ENCODE measurements around the gene PPARG.

The PPARG gene

GRCh38 chr3:12316729-12317351 lies 28.0 kb downstream of the PPARG start:
- H3K4me1 ChIP-seq (ENCODE audit: insufficient read depth, low read length): no peaks in the 10 kb centered on the region
- no peaks in the 10 kb centered on the region for H3K27me3 ChIP-seq (ENCODE audit: control insufficient read depth in 1 of 2, insufficient read depth in 2 of 2, low read length in 2 of 2)
- no peaks in the 10 kb centered on the region for H3K9me3 ChIP-seq (ENCODE audit: low read length)
- H3K27ac ChIP-seq (ENCODE audit: low read depth, low read length): no peak overlapping the region
- no peak overlapping the region for H3K4me3 ChIP-seq (ENCODE audit: low read depth in 1 of 2, low read length in 2 of 2)
- no peaks in the 10 kb centered on the region for H3K36me3 ChIP-seq (ENCODE audit: insufficient read depth, low read length)
- H3K9ac ChIP-seq (ENCODE audit: low read length): no peak overlapping the region

GRCh38 chr3:12317914-12318313 lies 29.0 kb downstream of the PPARG start:
- H3K9ac ChIP-seq (ENCODE audit: low read length): no peak overlapping the region
- no peak overlapping the region for H3K27ac ChIP-seq (ENCODE audit: low read depth, low read length)
- H3K27me3 ChIP-seq (ENCODE audit: control insufficient read depth in 1 of 2, insufficient read depth in 2 of 2, low read length in 2 of 2): no peaks in the 10 kb centered on the region
- H3K36me3 ChIP-seq (ENCODE audit: insufficient read depth, low read length): no peaks in the 10 kb centered on the region
- no peaks in the 10 kb centered on the region for H3K4me1 ChIP-seq (ENCODE audit: insufficient read depth, low read length)
- H3K9me3 ChIP-seq (ENCODE audit: low read length): no peaks in the 10 kb centered on the region
- no peak overlapping the region for H3K4me3 ChIP-seq (ENCODE audit: low read depth in 1 of 2, low read length in 2 of 2)

- no peaks in the 10 kb centered on the region for H3K36me3 ChIP-seq (ENCODE audit: insufficient read depth, low read length)
- no peaks in the 10 kb centered on the region for H3K27me3 ChIP-seq (ENCODE audit: control insufficient read depth in 1 of 2, insufficient read depth in 2 of 2, low read length in 2 of 2)
- no peak overlapping the region for H3K9ac ChIP-seq (ENCODE audit: low read length)
- H3K4me3 ChIP-seq (ENCODE audit: low read depth in 1 of 2, low read length in 2 of 2): no peak overlapping the region
- no peak overlapping the region for H3K27ac ChIP-seq (ENCODE audit: low read depth, low read length)
- H3K9me3 ChIP-seq (ENCODE audit: low read length): no peaks in the 10 kb centered on the region
- no peaks in the 10 kb centered on the region for H3K4me1 ChIP-seq (ENCODE audit: insufficient read depth, low read length)
Measured at GRCh38 chr3:12318758-12319621, 30.1 kb downstream of the PPARG start.

GRCh38 chr3:12321015-12321414 lies 32.1 kb downstream of the PPARG start:
- Histone ChIP-seq H3K4me1 (ENCODE audit: insufficient read depth, low read length) (no peaks in the 10 kb centered on the region), H3K27ac (ENCODE audit: low read depth, low read length) (no peak overlapping the region), H3K4me3 (ENCODE audit: low read depth in 1 of 2, low read length in 2 of 2) (no peak overlapping the region), H3K36me3 (ENCODE audit: insufficient read depth, low read length) (no peaks in the 10 kb centered on the region), H3K27me3 (ENCODE audit: control insufficient read depth in 1 of 2, insufficient read depth in 2 of 2, low read length in 2 of 2) (no peaks in the 10 kb centered on the region), H3K9ac (ENCODE audit: low read length) (no peak overlapping the region), H3K9me3 (ENCODE audit: low read length) (no peaks in the 10 kb centered on the region)

GRCh38 chr3:12323237-12323636 lies 34.4 kb downstream of the PPARG start:
- H3K27me3 ChIP-seq (ENCODE audit: control insufficient read depth in 1 of 2, insufficient read depth in 2 of 2, low read length in 2 of 2): no peaks in the 10 kb centered on the region

GRCh38 chr3:12325586-12326515 lies 37.0 kb downstream of the PPARG start:
- Histone ChIP-seq H3K4me3 (ENCODE audit: low read depth in 1 of 2, low read length in 2 of 2) (no peak overlapping the region), H3K27me3 (ENCODE audit: control insufficient read depth in 1 of 2, insufficient read depth in 2 of 2, low read length in 2 of 2) (no peaks in the 10 kb centered on the region), H3K4me1 (ENCODE audit: insufficient read depth, low read length) (peaks cover 5% of the 10 kb centered on the region), H3K36me3 (ENCODE audit: insufficient read depth, low read length) (no peaks in the 10 kb centered on the region), H3K9me3 (ENCODE audit: low read length) (no peaks in the 10 kb centered on the region), H3K27ac (ENCODE audit: low read depth, low read length) (no peak overlapping the region), H3K9ac (ENCODE audit: low read length) (no peak overlapping the region)

More at GRCh38 chr3:12323237-12323636, 34.4 kb downstream of the PPARG start:
- Histone ChIP-seq H3K9me3 (ENCODE audit: low read length) (no peaks in the 10 kb centered on the region), H3K9ac (ENCODE audit: low read length) (no peak overlapping the region), H3K27ac (ENCODE audit: low read depth, low read length) (no peak overlapping the region), H3K4me1 (ENCODE audit: insufficient read depth, low read length) (peaks cover 5% of the 10 kb centered on the region), H3K4me3 (ENCODE audit: low read depth in 1 of 2, low read length in 2 of 2) (no peak overlapping the region), H3K36me3 (ENCODE audit: insufficient read depth, low read length) (no peaks in the 10 kb centered on the region)

- H3K9me3 ChIP-seq (ENCODE audit: low read length): no peaks in the 10 kb centered on the region
- no peak overlapping the region for H3K27ac ChIP-seq (ENCODE audit: low read depth, low read length)
- H3K4me1 ChIP-seq (ENCODE audit: insufficient read depth, low read length): peaks cover 5% of the 10 kb centered on the region
- H3K36me3 ChIP-seq (ENCODE audit: insufficient read depth, low read length): no peaks in the 10 kb centered on the region
- no peak overlapping the region for H3K4me3 ChIP-seq (ENCODE audit: low read depth in 1 of 2, low read length in 2 of 2)
- H3K27me3 ChIP-seq (ENCODE audit: control insufficient read depth in 1 of 2, insufficient read depth in 2 of 2, low read length in 2 of 2): no peaks in the 10 kb centered on the region
- no peak overlapping the region for H3K9ac ChIP-seq (ENCODE audit: low read length)
Measured at GRCh38 chr3:12327021-12327420, 38.2 kb downstream of the PPARG start.

- Histone ChIP-seq H3K9ac (ENCODE audit: low read length) (no peak overlapping the region), H3K4me1 (ENCODE audit: insufficient read depth, low read length) (peaks cover 5% of the 10 kb centered on the region), H3K27ac (ENCODE audit: low read depth, low read length) (no peak overlapping the region), H3K9me3 (ENCODE audit: low read length) (no peaks in the 10 kb centered on the region), H3K27me3 (ENCODE audit: control insufficient read depth in 1 of 2, insufficient read depth in 2 of 2, low read length in 2 of 2) (no peaks in the 10 kb centered on the region), H3K4me3 (ENCODE audit: low read depth in 1 of 2, low read length in 2 of 2) (no peak overlapping the region), H3K36me3 (ENCODE audit: insufficient read depth, low read length) (no peaks in the 10 kb centered on the region)
Measured at GRCh38 chr3:12328132-12328836, 39.4 kb downstream of the PPARG start.

- no peak overlapping the region for H3K9ac ChIP-seq (ENCODE audit: low read length)
- H3K4me3 ChIP-seq (ENCODE audit: low read depth in 1 of 2, low read length in 2 of 2): no peak overlapping the region
- H3K4me1 ChIP-seq (ENCODE audit: insufficient read depth, low read length): peaks cover 5% of the 10 kb centered on the region
- no peaks in the 10 kb centered on the region for H3K9me3 ChIP-seq (ENCODE audit: low read length)
- H3K27me3 ChIP-seq (ENCODE audit: control insufficient read depth in 1 of 2, insufficient read depth in 2 of 2, low read length in 2 of 2): no peaks in the 10 kb centered on the region
- no peaks in the 10 kb centered on the region for H3K36me3 ChIP-seq (ENCODE audit: insufficient read depth, low read length)
- no peak overlapping the region for H3K27ac ChIP-seq (ENCODE audit: low read depth, low read length)
Measured at GRCh38 chr3:12328837-12329462, 40.1 kb downstream of the PPARG start.

GRCh38 chr3:12334786-12335185 lies 45.9 kb downstream of the PPARG start:
- H3K4me3 ChIP-seq (ENCODE audit: low read depth in 1 of 2, low read length in 2 of 2): no peak overlapping the region
- no peaks in the 10 kb centered on the region for H3K36me3 ChIP-seq (ENCODE audit: insufficient read depth, low read length)
- no peak overlapping the region for H3K27ac ChIP-seq (ENCODE audit: low read depth, low read length)
- H3K9ac ChIP-seq (ENCODE audit: low read length): no peak overlapping the region
- no peaks in the 10 kb centered on the region for H3K27me3 ChIP-seq (ENCODE audit: control insufficient read depth in 1 of 2, insufficient read depth in 2 of 2, low read length in 2 of 2)
- peaks cover 3% of the 10 kb centered on the region for H3K4me1 ChIP-seq (ENCODE audit: insufficient read depth, low read length)
- no peaks in the 10 kb centered on the region for H3K9me3 ChIP-seq (ENCODE audit: low read length)
